ENCODE data around the gene UBE2I. TPM values are rescaled to one million over a fixed set of nuclear protein-coding genes. Genes with fewer than 3 reads are reported as not detected.

Gene UBE2I
- total RNA-seq, 2 donors from 2014 or later: 76.6 to 87.1 TPM

DNA sequence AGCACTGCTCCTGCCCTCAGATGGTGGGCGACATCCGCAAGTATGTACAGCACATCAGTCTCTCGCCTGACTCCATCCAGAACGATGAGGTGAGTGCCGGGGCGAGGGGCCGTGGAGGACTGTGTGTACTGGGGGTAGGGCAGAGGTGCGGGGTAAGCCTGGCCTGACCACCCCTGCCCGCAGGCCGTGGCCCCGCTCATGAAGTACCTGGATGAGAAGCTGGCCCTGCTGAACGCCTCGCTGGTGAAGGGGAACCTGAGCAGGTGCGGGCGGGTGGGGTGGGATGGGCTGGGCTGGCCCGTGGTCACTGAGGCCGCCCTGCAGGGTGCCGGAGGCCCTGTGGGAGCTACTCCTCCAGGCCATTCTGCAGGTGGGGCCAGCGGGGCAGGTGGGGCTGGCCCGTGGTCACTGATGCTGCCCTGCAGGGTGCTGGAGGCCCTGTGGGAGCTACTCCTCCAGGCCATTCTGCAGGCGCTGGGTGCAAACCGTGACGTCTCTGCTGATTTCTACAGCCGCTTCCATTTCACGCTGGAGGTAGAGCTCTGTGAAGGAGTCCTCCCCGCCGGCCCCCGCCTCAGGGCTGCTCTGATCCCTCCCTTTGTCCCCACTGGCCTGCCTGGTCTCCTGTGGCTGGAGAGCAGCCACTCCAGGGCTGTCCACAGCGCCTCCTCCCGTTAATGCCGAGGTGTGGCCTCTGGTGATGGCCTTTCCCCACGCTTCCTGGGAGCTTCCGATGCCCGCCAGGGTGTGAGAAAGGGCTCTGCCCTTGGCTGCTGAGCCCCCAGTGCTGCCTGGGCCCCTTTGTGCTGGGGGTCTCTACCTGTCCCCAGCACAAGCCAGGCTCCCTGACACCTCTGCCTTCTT is 37.2 kb downstream of the UBE2I start:
- peak in 1 of 2 donors; percentile 27 for DNase-seq
- no peak for ATAC-seq
- intact Hi-C loops (cut with DNase I, micrococcal nuclease): no loop called here

DNA sequence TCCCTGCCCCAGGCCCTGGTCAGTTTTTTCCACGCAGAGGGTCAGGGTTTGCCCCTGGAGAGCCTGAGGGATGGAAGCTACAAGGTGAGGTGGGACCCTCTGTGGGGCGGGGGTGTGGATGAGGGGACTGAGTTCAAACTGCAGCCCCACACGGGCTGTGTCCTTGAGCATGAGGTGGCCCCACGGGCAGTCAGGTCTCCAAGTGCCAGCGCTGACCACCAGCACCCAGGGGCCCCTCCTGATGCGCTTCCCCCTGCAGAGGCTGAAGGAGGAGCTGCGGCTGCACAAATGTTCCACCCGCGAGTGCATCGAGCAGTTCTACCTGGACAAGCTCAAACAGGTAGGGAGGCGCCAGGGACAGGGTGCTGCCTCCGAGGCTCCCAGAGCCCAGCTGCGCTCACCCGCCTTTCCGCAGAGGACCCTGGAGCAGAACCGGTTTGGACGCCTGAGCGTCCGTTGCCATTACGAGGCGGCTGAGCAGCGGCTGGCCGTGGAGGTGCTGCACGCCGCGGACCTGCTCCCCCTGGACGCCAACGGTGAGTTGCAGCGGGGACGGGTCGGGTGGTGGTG is 37.9 kb downstream of the UBE2I start:
- ATAC-seq (no peak), DNase-seq (no peak)
- intact Hi-C loops (cut with DNase I, micrococcal nuclease): no loop called here

DNA sequence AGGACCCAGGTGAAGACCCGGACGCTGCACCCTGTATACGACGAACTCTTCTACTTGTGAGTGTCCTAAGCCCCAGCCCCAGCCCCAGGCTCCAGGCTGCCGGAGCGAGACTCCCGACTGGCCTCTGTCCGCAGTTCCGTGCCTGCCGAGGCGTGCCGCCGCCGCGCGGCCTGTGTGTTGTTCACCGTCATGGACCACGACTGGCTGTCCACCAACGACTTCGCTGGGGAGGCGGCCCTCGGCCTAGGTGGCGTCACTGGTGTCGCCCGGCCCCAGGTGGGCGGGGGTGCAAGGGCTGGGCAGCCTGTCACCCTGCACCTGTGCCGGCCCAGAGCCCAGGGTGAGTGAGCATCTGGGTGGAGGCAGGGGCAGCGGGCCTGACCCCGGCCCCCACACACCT is 38.5 kb downstream of the UBE2I start:
- ATAC-seq: no peak
- intact Hi-C loops (cut with DNase I, micrococcal nuclease): no loop called here

DNA sequence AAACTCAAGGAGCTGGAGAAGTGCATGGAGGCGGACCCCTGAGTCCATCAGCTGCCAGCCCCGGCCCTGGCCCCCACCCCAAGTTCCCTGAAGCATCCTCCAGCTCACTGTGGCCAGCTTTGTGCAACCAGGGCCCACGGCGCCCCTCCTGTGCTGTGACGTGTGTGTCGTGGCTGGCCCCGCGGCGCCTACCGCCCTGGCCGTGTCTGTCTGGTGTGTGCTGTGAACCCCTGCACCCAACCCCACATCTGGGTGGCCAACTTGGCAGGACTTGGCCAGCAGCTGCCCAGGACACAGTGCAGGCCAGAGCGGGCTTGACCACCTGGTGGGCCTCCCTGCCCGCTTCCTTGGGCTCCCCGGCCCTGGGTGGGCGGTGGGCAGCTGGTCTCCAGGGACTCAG is 39.0 kb downstream of the UBE2I start:
- ATAC-seq (no peak), DNase-seq (no peak)
- intact Hi-C loops (cut with DNase I, micrococcal nuclease): no loop called here

More for the DNA sequence above, 38.5 kb downstream of the UBE2I start:
- peak in 1 of 2 donors; percentile 7 for DNase-seq

DNA sequence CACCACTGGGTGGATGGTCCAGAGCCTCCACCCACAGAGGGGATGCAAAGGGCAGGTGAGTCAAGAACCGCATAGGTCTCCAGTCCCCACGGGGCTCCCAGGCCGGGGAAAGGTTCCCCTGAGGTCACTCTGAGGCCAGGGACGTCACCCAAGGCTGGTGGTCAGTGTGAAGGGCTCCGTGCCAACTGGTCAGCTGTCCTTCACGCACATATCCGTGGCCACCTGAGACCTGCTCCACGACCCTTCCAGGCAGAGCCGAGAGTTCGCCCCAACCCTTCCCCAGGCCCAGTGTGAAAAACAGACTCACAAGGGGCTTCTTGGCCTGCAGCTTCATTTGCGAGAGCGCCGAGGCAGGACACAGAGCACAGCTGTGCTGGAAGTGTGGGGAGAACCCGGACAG is 39.5 kb downstream of the UBE2I start:
- ATAC-seq: no peak
- intact Hi-C loops (cut with DNase I, micrococcal nuclease): no loop called here
- no peak for DNase-seq

DNA sequence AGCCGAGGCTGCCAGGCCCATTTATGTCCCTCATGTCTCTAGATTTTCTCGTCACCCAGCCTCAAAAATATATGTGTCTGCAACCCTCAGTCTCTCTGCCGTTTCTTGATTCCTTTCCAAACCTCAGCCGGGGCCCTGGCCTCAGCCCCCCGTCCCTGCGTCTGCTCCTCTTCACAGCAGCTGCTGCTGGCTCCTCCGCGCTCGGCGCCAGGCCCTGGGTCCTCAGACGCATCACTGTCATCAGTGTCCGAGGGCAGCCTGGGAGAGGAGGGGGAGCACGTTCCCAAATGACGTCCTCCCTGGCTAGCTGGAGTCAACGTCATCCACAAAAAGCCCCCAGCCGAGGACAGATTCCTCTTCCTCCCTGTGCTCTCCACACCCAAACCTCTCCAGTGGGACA is 39.9 kb downstream of the UBE2I start:
- DNase-seq (no peak), ATAC-seq (no peak)
- intact Hi-C loops (cut with DNase I, micrococcal nuclease): no loop called here

DNA sequence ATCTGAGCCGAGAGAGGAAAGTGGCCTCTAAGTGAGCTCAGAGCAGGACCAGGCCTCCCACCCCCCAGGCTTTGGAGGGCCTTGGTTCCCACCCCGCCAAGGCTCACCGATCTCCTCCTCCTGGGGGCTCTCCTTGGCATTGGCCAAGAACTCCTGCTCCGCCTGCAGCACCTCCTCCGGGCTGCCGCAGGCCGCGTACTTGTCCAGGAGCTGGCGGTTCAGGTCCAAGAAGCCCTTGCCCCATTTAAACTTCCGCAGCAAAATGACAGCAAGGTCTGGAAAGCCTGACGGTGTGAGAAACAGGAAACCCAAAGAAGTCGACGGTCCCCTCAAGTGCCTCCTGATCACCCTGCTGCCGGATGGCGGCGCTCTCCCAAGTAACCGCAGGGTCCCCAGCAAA is 40.5 kb downstream of the UBE2I start:
- DNase-seq: no peak
- no peak for ATAC-seq
- intact Hi-C loops (cut with DNase I, micrococcal nuclease): no loop called here

DNA sequence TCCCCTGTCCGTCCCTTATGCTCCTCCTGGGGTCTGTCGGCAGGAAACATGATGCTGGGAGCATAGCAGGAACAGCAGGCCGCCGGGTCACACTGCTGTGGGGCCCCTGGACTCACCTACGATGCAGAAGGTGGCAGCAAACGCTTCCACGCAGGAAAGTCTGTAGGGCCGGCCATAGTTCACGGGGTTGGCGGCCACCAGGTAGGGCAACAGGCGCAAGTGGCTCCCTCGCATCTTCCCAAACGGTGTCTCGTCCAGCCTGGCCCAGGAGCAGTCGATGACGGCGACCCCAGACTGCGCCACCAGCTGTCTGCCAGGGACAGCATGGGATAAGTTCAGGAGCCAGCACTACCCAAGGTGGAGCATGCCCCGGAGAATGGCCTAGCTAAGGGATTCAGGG is 41.3 kb downstream of the UBE2I start:
- ATAC-seq (no peak), DNase-seq (no peak)
- intact Hi-C loops (cut with DNase I, micrococcal nuclease): no loop called here

DNA sequence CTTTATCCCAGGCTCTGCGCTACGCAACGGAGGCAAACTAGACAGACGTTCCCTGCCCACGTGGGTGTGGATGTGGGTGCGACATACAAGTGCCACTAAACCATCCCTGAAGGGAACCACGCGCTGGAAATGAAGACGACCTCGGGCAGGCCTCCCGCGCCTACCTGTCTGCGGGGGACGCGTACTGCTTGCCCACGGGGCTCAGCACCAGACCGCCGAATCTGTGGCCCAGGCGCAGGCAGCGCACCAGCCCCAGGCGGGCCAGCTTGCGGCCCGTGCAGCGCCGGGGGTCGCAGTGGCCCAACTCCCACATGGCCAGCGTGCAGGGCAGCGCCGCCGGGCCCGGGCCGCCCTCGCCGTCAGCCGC is 41.8 kb downstream of the UBE2I start:
- peak; percentile 11 for ATAC-seq
- DNase-seq: no peak
- intact Hi-C loops (cut with DNase I, micrococcal nuclease): no loop called here

DNA sequence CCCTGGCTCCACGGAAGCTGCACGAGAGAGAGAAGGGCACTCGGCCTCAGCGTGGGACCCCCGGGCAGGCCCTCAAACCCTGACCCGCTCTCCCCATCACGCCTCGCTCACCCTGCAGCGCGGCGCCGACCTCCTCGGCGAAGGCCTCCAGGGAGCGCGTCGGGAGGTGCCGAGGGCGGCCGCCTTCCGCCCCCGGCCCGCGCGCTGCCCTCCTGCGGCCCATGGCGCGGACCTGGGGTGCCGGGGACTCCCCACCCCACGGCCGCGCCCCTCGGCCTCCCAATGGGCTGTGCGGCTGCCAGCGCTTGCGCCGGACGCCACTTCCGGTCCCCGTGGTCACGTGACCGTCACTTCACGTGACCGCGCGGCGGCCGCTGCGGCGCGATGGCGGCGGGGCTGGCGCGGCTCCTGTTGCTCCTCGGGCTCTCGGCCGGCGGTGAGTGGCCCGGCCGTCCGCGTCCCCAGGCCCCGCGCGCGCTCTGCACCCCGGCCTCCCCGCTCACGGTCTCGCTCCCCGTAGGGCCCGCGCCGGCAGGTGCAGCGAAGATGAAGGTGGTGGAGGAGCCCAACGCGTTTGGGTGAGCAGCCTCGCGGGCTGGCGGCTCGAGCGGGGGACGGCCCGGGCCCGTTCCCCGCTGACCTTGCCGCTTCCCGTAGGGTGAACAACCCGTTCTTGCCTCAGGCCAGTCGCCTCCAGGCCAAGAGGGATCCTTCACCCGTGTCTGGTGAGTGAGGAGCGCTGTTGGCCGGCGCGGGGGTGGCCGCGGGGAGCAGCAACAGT is 42.3 kb downstream of the UBE2I start, which contains the start of the genes GNPTG and TSR3:
Gene GNPTG, plus strand, starts transcription at position 350 of the 781 bp plus-strand sequence. Its CDS starts 35 bp downstream, at position 385.
Gene TSR3, minus strand, starts transcription at position 297 of the 781 bp plus-strand sequence. Its CDS starts 74 bp downstream, at position 223.
- intact Hi-C loops (cut with DNase I, micrococcal nuclease): no loop called here
- DNase-seq (peak; percentile 83 to 89), ATAC-seq (peak; percentile 86)

DNA sequence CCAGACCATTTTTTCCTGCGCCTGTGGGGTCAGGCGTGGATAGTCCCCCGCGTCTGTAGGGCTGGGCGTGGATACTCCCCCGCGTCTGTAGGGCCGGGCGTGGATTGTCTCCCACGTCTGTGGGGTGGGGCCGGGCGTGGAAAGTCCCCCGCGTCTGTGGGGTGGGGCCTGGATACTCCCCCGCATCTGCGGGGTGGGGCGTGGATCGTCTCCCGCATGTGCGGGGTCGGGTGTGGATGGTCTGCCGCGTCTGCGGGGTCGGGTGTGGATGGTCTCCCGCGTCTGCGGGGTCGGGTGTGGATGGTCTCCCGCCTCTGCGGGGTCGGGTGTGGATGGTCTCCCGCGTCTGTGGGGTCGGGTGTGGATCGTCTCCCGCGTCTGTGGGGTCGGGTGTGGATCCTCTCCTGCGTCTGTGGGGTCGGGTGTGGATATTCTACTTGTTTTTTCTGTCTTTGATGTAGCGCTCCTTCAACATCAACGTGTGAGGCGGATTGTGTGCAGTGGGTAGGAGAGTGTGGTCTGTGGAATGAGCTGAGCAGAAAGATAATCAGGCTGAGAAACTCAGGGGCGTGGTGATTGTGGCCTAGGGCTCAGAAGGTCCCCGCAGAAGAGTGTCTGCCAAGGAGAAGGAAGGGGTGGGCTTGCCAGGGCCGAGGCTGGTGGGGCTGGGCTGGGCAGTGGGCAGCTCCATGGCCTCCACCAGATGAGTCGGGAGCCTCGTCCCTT is 45.5 kb downstream of the UBE2I start:
- DNase-seq (no peak), ATAC-seq (no peak)
- intact Hi-C loops (cut with DNase I, micrococcal nuclease): no loop called here

DNA sequence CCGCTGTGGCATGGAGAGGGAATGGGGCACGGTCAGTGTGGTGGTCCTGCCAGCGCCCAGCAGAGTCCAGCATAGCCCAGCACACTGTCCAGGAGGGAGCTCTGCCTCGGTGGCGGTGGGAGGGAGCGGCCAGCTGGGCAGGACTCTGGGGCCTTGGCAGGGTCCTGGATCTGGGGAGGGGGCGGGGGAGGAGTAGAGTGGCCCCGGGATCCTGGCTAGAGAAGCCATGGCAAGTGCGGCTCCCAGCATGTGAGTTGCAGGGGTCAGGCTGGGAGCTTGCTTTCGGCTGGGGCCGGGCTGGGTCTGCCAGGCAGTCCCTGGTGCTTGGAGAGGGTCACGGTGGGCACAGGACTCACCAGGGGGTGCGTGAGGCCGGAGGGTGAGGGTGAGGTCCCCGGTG is 46.2 kb downstream of the UBE2I start:
- ATAC-seq: no peak
- intact Hi-C loops (cut with DNase I, micrococcal nuclease): no loop called here
- no peak for DNase-seq

DNA sequence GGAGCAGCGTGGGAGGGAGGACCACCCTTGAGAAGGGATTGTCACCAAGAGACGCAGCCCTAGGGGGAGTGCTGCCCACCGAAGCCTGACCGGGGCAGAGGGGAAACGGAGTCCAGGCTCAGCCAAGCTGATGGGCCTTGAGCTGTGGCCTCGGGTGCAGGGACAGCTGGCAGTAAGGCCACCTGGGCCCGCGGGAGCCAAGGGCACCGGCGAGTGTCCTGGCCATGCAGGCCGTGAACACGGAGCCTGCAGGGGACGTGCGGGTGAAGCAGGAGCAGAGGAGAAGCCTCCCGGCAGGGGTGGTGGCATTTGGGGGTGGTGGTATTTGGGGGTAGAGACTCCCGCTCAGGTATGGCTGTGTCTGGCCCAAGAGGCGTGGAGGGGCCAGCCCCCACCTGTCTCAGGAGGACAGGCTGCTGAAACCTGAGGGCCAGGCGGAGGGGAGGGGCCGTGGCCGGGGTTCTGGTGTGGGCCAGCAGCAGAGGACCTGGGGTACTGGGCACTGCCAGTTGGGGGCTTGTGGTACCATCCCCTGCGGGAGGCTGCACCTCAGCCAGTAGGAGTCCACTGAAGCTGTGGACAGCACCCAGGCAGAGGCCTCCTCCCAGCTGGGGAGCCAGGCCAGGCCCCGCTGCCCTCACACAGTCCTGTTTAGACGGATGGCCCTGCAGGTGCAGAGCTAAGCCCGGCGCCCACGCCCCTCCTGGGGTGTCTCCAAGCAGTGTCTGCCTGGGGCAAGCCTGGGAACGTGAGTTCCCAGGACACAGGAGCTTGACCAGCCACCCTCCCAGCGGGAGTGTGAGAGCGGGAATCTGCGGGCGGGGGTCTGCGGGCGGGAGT is 46.8 kb downstream of the UBE2I start:
- intact Hi-C loops (cut with DNase I, micrococcal nuclease): no loop called here
- no peak for DNase-seq
- ATAC-seq: no peak

DNA sequence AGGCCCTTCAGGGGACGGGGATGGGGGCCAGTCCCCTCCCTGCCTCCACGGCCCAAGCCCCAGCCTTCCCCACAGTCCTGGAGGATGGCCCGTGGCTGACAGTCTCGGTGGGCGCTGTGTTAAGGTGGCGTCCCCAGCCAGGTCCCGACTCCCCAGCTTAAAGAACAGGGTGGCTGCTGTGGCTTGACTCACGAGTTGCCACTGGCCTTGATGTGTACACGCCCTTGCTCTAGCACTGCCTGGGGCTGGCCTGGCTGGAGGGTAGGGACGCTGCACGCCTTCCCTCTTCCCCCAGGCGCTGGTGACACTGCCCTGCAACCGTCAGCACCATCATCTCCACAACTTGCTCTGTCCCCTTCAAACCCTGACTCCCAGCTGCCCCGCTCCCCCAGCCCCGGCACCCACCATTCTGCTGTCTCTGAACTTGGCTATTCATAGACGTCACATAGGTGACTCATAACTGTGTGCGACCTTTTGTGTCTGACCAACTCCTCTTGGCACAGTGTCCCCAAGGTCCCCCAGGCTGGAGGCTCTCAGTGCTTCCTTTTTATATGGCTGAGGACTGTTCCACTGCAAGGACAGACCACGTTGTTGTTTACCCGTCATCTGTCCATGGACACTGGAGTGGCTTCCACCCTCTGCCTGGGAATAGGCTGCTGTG is 48.6 kb downstream of the UBE2I start:
- ATAC-seq (peak; percentile 23), DNase-seq (no peak)
- intact Hi-C loops (cut with DNase I, micrococcal nuclease): no loop called here

DNA sequence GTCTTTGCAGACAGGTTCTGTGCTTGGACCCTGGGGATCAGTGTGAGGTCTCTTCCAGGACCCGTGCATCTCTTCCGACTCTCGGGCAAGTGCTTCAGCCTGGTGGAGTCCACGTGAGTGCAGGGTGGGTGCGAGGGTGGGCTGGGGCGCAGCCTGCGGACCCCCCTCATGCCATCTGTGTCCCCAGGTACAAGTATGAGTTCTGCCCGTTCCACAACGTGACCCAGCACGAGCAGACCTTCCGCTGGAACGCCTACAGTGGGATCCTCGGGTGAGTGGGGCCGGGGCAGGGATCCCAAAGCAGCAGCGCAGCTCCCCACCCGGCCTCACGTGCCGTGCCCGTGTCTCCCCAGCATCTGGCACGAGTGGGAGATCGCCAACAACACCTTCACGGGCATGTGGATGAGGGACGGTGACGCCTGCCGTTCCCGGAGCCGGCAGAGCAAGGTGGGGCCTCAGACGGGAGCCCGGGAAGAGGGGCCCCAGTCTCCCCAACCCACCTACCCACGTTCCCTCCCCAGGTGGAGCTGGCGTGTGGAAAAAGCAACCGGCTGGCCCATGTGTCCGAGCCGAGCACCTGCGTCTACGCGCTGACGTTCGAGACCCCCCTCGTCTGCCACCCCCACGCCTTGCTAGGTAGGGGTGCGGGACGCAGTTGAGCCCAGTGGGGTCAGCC is 52.4 kb downstream of the UBE2I start:
- intact Hi-C loops (cut with DNase I, micrococcal nuclease): no loop called here
- DNase-seq (no peak), ATAC-seq (no peak)

DNA sequence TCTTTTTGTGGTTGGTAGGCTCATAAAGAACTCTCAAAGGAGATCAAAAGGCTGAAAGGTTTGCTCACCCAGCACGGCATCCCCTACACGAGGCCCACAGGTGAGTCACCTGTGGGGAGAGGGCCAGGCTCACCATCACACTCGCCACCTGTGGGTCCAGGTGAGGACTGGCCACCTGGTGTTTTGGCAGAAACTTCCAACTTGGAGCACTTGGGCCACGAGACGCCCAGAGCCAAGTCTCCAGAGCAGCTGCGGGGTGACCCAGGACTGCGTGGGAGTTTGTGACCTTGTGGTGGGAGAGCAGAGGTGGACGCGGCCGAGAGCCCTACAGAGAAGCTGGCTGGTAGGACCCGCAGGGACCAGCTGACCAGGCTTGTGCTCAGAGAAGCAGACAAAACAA is 53.4 kb downstream of the UBE2I start:
- no peak for DNase-seq
- no peak for ATAC-seq
- intact Hi-C loops (cut with DNase I, micrococcal nuclease): no loop called here

DNA sequence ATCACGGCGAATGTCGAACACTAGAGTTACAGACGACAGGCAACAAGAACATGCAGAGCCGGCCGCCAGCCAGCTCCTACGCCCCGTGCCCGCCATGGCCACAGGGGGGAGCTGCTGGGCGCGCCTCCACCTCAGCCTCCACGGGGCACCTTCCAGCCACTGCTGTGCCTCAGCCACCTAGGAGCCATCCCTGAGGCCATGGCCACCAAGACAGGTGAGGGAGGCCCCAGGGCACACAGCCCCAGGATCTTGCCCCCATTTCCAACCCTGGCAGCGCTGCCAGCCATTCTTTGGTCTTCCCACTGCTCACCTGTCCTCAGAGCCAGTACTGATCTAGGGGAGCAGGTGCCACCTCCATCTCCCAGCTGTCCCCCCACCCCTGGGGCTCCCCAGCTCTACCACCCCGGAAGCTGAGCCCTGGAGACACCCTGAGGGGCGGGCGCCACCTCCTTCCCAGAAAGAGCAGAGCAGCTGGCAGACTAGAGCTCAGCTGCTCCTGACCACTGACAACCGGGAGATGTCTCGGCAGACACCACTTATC is 54.1 kb downstream of the UBE2I start:
- intact Hi-C loops (cut with DNase I, micrococcal nuclease): no loop called here

More for the DNA sequence above, 54.1 kb downstream of the UBE2I start:
- peak in 1 of 2 donors; percentile 77 for DNase-seq
- ATAC-seq: peak; percentile 94
